IPS-20b (cell line): ENCODE data around the gene MRPL2.

Experiments used
- H3K27ac ChIP-seq: one replicate; pipeline ENCODE4 v1.5.1; 2013; ENCODE audit warnings: low read length
- H3K27me3 ChIP-seq: 2 replicates; pipeline ENCODE4 v1.6.1; 2013; ENCODE audit warnings: mild to moderate bottlenecking, low read length, inconsistent platforms; ENCODE audit not compliant: insufficient read depth
- H3K36me3 ChIP-seq: 2 replicates; pipeline ENCODE4 v1.6.1; 2013; ENCODE audit warnings: low read depth, mild to moderate bottlenecking, inconsistent platforms, low read length, moderate library complexity; ENCODE audit not compliant: insufficient read depth
- H3K4me1 ChIP-seq: 2 replicates; pipeline ENCODE4 v1.6.1; 2013; ENCODE audit warnings: mild to moderate bottlenecking, control low read depth, inconsistent platforms, low read length, moderate library complexity; ENCODE audit not compliant: insufficient read depth
- H3K4me3 ChIP-seq: 2 replicates; pipeline ENCODE4 v1.5.1; 2013; ENCODE audit warnings: mild to moderate bottlenecking, low read length, inconsistent platforms
- H3K9ac ChIP-seq: 2 replicates; pipeline ENCODE4 v1.6.1; 2013; ENCODE audit warnings: low read depth, mild to moderate bottlenecking, inconsistent platforms, low read length, moderate library complexity
- H3K9me3 ChIP-seq: 2 replicates; pipeline ENCODE4 v1.6.1; 2013; ENCODE audit warnings: mild to moderate bottlenecking, low read depth, low read length, inconsistent platforms; ENCODE audit not compliant: insufficient read depth

The MRPL2 gene

DNA sequence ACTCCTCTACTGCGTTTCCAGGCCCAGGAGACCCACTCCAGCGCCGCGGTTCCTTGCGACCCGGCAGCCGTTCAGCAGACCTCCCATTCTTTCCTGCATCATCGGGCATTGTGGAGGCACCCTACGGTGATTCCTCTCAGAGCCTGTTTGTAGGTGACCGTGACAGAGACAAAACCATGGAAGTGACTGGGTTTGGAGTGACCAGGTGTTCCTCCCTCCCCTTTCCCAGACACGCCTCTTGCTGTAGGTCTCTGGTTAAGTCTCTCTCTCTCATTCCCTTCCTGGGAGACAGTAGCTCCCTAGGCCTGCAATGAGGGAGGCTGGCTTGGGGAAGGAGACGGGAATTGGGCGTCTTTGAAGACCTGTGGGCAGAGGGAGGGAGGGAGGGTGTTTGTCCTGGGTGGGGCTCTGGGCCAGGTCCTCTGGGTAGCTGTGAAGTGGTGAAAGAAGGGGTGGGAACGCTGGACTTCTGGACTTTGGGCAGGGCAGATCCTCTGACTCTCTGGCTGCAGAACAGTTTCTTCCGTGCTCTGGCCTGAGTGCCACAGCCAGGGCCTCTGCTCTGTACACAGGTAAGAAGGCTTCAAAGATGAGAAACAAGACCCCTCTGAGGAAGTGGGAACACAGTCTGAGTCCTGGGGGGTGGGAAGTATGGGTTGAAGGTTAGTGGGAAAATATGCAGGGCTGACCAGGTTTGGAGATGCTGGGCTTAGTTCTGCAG lies 960 bp upstream of the MRPL2 start:
- H3K9ac ChIP-seq, result peak overlapping the region; percentile 85; the same call in 1 of the 2 replicates
- peaks cover 5% of the 10 kb centered on the region for H3K4me1 ChIP-seq
- peak overlapping the region; percentile 59 for H3K27ac ChIP-seq
- peaks cover 23% of the 10 kb centered on the region for H3K36me3 ChIP-seq
- H3K27me3 ChIP-seq, result no peaks in the 10 kb centered on the region
- no peaks in the 10 kb centered on the region for H3K9me3 ChIP-seq
- peak overlapping the region; percentile 97 for H3K4me3 ChIP-seq

GRCh38 chr6:43058531-43058930 lies 703 bp downstream of the MRPL2 start:
- no peaks in the 10 kb centered on the region for H3K27me3 ChIP-seq
- no peaks in the 10 kb centered on the region for H3K9me3 ChIP-seq
- peak overlapping the region; percentile 97 for H3K4me3 ChIP-seq
- peak overlapping the region; percentile 49 for H3K27ac ChIP-seq
- H3K36me3 ChIP-seq, result peaks cover 28% of the 10 kb centered on the region
- peaks cover 9% of the 10 kb centered on the region for H3K4me1 ChIP-seq
- H3K9ac ChIP-seq, result peak overlapping the region; percentile 96

- Histone ChIP-seq H3K4me1 (peaks cover 14% of the 10 kb centered on the region), H3K9ac (no peak overlapping the region), H3K4me3 (no peak overlapping the region), H3K9me3 (no peaks in the 10 kb centered on the region), H3K27me3 (no peaks in the 10 kb centered on the region), H3K36me3 (peaks cover 27% of the 10 kb centered on the region), H3K27ac (no peak overlapping the region)
Measured at GRCh38 chr6:43055966-43056365, 3.3 kb downstream of the MRPL2 start.

DNA sequence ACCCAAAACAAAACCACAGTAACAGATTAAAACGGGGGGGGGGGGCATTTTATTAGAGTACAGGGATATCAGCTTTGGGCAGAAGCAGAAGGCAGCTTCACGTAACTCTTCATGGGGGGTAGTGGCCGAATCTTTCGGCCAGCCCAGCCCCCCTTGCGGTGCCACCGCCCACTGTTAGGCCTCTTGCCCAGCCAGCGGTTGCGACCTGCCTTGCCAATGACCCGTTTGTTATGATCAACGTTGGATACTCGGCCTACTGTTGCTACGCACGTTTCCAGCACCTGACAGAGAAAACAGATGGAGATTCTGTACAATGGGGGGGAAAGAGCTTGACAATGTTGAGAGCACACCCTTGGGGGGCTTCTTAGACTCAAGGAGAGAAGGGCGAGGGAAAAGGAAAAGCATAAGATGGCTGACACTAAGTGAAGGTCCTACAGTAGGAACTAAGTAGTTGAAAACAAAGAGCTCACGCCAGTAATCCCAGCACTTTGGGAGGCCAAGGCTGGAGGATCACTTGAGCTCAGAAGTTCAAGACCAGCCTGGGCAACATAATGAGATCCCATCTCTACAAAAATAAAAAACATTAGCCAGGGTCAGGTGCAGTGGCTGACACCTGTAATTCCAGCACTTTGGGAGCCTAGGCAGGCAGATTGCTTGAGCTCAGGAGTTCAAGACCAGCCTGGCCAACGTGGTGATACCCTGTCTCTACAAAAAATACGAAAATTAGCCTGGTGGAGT lies 4.9 kb downstream of the MRPL2 start:
- H3K27me3 ChIP-seq, result no peaks in the 10 kb centered on the region
- H3K9me3 ChIP-seq, result no peaks in the 10 kb centered on the region
- H3K36me3 ChIP-seq, result peaks cover 36% of the 10 kb centered on the region
- no peak overlapping the region for H3K27ac ChIP-seq
- H3K4me3 ChIP-seq, result peak overlapping the region; percentile 79; the same call in 1 of the 2 replicates
- H3K9ac ChIP-seq, result peak overlapping the region; percentile 89; the same call in 1 of the 2 replicates
- peaks cover 14% of the 10 kb centered on the region for H3K4me1 ChIP-seq

GRCh38 chr6:43053545-43054205 lies 5.6 kb downstream of the MRPL2 start, which contains the start of gene CUL7:
Gene CUL7 (minus strand): TSS chr6:43053851. CDS start chr6:43052788, 1,063 bp downstream.
- Histone ChIP-seq H3K36me3 (peaks cover 41% of the 10 kb centered on the region), H3K27me3 (no peaks in the 10 kb centered on the region), H3K9me3 (no peaks in the 10 kb centered on the region), H3K9ac (peak within 1 kb of the TSS; percentile 89), H3K4me3 (peak within 1 kb of the TSS; percentile 79), H3K27ac (peak within 1 kb of the TSS; percentile 93), H3K4me1 (peaks cover 14% of the 10 kb centered on the region)

DNA sequence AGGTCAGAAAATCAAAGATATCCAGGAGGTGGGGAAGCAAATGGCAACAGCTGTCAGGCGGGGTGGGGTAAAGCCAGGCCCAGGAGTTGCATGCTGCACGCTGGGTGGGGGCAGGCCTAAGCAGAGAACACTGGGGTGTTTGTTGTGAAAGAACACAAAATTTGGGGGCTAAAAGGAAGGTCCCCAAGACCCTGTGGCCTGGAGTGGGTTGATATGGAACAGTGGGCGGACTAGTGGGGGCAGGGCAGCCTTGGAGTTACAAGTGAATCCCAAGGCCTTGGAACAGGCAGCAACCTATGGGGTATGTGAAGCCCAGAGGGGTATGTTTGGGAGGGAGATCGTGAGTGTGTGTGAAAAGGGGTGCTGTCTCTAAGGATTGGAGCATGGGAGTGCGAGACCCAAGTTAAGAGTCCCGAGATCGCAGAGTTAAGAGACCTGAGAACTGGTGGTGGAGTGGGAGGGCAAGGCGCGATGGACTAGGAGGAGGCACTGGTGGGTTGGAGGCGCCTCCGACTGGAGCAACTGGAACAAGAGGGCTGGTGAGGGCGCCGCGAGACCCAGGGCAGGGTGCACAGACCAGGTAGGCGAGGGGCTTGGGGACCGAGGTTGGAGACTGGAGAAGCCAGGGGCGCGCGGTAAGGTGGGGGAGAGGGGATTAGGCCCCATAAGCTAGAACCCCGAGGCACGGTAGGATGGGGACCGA lies 6.2 kb downstream of the MRPL2 start:
- Histone ChIP-seq H3K9ac (peak overlapping the region; percentile 89), H3K27me3 (no peaks in the 10 kb centered on the region), H3K36me3 (peaks cover 45% of the 10 kb centered on the region), H3K4me3 (peak overlapping the region; percentile 79), H3K9me3 (no peaks in the 10 kb centered on the region), H3K4me1 (peaks cover 9% of the 10 kb centered on the region), H3K27ac (peak overlapping the region; percentile 93)

GRCh38 chr6:43052225-43052841 lies 6.9 kb downstream of the MRPL2 start:
- Histone ChIP-seq H3K9ac (peak overlapping the region; percentile 89; the same call in 1 of the 2 replicates), H3K4me1 (peaks cover 9% of the 10 kb centered on the region), H3K36me3 (peaks cover 44% of the 10 kb centered on the region), H3K9me3 (no peaks in the 10 kb centered on the region), H3K4me3 (peak overlapping the region; percentile 79), H3K27me3 (no peaks in the 10 kb centered on the region), H3K27ac (no peak overlapping the region)

DNA sequence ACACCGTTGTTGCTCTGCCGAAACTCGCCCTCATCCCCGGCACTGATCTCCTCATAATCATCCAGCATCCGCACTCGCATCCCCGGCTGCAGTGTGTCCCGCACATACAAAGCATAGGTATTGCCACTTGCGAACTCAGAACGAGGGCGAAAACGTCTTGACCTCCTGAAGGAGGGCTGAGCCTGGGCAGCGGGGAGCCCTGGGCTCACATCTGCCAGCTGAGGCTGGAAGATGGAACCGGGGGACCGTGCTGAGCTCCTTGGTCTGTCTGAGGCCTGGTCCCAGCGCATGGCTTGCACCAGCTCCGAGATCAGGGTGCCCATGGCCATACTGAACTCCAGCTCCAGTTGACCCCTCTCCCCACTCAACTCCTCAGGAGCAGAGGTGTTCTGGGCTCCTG lies 8.3 kb downstream of the MRPL2 start:
- Histone ChIP-seq H3K9ac (no peak overlapping the region), H3K4me3 (no peak overlapping the region), H3K27me3 (no peaks in the 10 kb centered on the region), H3K4me1 (peaks cover 9% of the 10 kb centered on the region), H3K27ac (no peak overlapping the region), H3K36me3 (peaks cover 51% of the 10 kb centered on the region), H3K9me3 (no peaks in the 10 kb centered on the region)

GRCh38 chr6:43047998-43048397 lies 11.2 kb downstream of the MRPL2 start:
- H3K27ac ChIP-seq, result no peak overlapping the region
- no peaks in the 10 kb centered on the region for H3K9me3 ChIP-seq
- no peak overlapping the region for H3K9ac ChIP-seq
- no peaks in the 10 kb centered on the region for H3K27me3 ChIP-seq
- H3K4me3 ChIP-seq, result no peak overlapping the region
- peaks cover 5% of the 10 kb centered on the region for H3K4me1 ChIP-seq
- peaks cover 60% of the 10 kb centered on the region for H3K36me3 ChIP-seq

- no peak overlapping the region for H3K9ac ChIP-seq
- H3K4me1 ChIP-seq, result no peaks in the 10 kb centered on the region
- no peaks in the 10 kb centered on the region for H3K27me3 ChIP-seq
- H3K27ac ChIP-seq, result no peak overlapping the region
- no peak overlapping the region for H3K4me3 ChIP-seq
- no peaks in the 10 kb centered on the region for H3K9me3 ChIP-seq
- H3K36me3 ChIP-seq, result peaks cover 67% of the 10 kb centered on the region
Measured at GRCh38 chr6:43045371-43045930, 13.8 kb downstream of the MRPL2 start.

DNA sequence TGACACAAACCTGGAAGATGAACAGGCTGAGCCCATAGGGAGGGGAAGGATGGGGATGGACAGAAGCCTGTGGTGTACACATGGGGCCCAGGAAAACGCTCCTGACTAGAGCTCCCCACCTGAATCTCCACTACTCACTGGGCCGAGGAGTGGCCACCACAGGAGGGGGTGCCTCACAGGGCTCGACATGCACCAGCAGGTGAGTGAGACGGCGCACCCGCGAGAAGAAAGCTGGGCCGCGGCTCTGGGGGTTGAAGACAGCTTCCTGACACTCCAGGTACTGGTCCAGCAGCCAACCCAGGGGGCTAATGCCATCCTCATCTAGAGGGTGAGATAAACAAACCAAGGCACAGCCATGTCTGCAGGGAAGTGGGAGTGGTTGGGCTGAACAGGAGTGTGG lies 15.9 kb downstream of the MRPL2 start:
- no peak overlapping the region for H3K9ac ChIP-seq
- H3K4me1 ChIP-seq, result no peaks in the 10 kb centered on the region
- peaks cover 63% of the 10 kb centered on the region for H3K36me3 ChIP-seq
- H3K27ac ChIP-seq, result no peak overlapping the region
- H3K27me3 ChIP-seq, result no peaks in the 10 kb centered on the region
- H3K4me3 ChIP-seq, result no peak overlapping the region
- no peaks in the 10 kb centered on the region for H3K9me3 ChIP-seq
